Measurements from ENCODE around the gene ADCK2. TPM values are rescaled to one million over a fixed set of nuclear protein-coding genes. Genes with fewer than 3 reads are reported as not detected.
"Not testable (repeated sequence)": the region's sequence is repeated elsewhere in the genome, so short reads cannot be mapped to it uniquely, and the experiment has no call there.

The ADCK2 gene
- 10 to 100 TPM; 23.9 to 26.9 (median 24.8) TPM for polyA plus RNA-seq (ENCODE audit: insufficient read length in 4 of 4)

- no peak for DNase-seq (ENCODE audit: low read depth in 4 of 4, low spot score in 3 of 4)
Measured at GRCh38 chr7:140672382-140673062, at the start of gene ADCK2. ADCK2 (plus strand) TSS chr7:140672945; CDS start chr7:140673331, 386 bp downstream.

GRCh38 chr7:140623980-140624379, 48.8 kb upstream of the ADCK2 start:
- DNase-seq (ENCODE audit: low read depth in 4 of 4, low spot score in 3 of 4) = no peak

- DNase-seq (ENCODE audit: low read depth in 4 of 4, low spot score in 3 of 4) = peak in 1 of 4 donors; percentile 58
Measured at GRCh38 chr7:140624392-140625191, 48.2 kb upstream of the ADCK2 start.

- not testable (repeated sequence) for DNase-seq (ENCODE audit: low read depth in 4 of 4, low spot score in 3 of 4)
Measured at GRCh38 chr7:140625192-140625558, 47.6 kb upstream of the ADCK2 start.

GRCh38 chr7:140625908-140626868, 46.6 kb upstream of the ADCK2 start:
- DNase-seq (ENCODE audit: low read depth in 4 of 4, low spot score in 3 of 4) = peak in 3 of 4 donors; percentile 76 to 86 (median 80)

DNA sequence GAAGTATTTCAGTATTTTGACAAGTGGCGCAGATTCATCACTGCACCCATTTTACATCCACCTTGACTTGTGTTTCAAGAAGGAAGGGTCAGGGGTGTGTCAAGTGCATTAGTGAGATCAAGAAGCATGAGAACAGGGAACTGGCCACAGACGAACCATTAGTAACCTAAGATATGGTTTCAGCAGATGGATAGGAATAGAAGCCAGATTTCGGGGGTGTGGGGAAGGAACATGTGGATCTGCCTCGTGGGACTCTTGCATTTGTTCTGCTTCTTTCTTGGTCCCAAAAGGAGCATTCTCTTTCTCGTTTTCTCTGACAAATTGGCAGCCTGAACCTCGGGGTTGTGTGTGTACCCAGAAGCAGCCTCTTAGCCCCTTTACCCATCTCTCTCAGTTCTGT, 41.7 kb upstream of the ADCK2 start:
- no peak for DNase-seq (ENCODE audit: low read depth in 4 of 4, low spot score in 3 of 4)

GRCh38 chr7:140631602-140632001, 41.1 kb upstream of the ADCK2 start:
- no peak for DNase-seq (ENCODE audit: low read depth in 4 of 4, low spot score in 3 of 4)

DNA sequence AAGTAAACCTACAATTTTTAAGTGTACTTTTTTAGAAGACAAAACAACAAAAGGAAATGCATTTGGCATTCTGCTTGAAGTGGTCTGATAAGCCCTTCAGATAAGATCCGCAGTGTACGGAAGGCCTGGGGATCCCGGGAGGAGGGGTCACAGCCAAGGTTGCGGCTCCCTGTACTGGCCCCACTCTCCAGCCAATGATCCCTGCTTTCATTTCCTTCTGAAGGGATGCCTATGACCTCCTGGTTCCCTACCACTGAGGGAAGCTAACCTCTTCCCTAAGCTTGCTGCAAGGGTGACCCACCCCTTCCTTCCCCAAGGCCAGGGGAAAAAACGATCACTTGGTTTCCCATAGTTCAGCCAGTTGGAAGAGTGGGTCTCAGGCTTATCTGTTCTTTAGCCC, 37.4 kb upstream of the ADCK2 start:
- no peak for DNase-seq (ENCODE audit: low read depth in 4 of 4, low spot score in 3 of 4)

- DNase-seq (ENCODE audit: low read depth in 4 of 4, low spot score in 3 of 4) = no peak
Measured at GRCh38 chr7:140635816-140636215, 36.9 kb upstream of the ADCK2 start.

- DNase-seq (ENCODE audit: low read depth in 4 of 4, low spot score in 3 of 4) = no peak
Measured at GRCh38 chr7:140637400-140637799, 35.3 kb upstream of the ADCK2 start.

DNA sequence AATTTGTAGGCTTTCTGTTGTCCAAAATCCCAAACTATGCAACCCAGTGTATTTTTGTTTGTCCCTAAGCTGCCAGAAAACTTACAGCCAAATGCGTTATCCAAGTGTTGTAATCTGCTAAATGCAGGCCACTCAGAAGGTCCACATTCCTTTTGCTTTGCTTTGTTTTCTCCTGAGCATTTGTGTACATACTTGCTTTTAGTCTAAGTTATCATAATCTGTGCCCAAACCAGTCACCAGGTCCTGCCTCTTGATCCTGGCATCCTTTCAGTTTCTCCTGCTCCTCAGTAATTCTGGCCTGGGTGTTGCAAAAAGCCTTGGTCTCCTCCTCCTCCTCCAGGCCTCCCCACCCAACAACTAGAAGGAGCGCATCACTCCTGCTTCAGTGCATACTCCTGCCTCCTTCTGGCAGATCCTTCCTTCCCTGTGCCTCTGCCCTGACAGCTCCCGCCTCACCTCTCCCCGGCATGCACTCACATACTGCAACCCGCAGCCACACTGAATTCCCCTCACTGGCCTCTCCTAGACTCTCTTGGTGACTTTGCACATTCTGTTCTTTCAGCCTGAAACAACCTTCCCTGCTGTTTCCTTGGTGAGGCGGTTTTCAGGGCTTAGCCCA, 34.5 kb upstream of the ADCK2 start:
- peak in 1 of 4 donors; percentile 41 for DNase-seq (ENCODE audit: low read depth in 4 of 4, low spot score in 3 of 4)

DNA sequence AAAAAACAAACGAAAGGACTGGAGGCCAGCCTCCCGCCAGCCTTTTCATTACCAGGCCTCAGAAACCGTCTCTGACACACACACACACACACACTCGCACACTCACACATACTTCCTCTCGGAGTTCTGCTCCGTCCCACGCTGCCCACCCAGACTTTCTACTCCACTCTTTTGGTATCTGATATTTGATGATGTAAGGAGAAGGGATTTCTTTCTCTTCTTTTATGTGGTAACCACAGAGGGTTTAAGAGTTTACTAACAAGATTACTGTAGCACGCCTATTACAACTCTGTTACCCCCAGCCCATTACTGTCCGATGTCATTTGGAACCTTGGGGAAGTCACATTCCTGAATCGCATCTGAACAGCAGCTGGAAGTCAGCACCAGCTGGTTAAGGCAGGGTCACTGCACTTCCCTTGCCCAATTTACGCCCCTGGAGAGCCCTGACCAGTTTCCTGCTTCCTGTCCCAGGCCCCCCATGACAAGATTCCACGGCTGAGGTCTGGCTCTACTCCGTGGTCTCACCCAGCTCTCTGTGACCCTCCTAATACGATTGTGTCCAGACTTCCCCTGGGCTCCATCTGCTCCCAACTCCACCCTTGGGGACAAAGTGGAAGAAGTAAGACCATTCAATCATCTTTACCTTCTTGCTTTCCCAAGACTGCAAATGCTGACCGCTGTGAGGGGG, 33.2 kb upstream of the ADCK2 start:
- DNase-seq (ENCODE audit: low read depth in 4 of 4, low spot score in 3 of 4) = peak in 1 of 4 donors; percentile 38

- DNase-seq (ENCODE audit: low read depth in 4 of 4, low spot score in 3 of 4) = peak in 1 of 4 donors; percentile 40
Measured at GRCh38 chr7:140640060-140640637, 32.6 kb upstream of the ADCK2 start.

- peak; percentile 69 to 77 (median 70) for DNase-seq (ENCODE audit: low read depth in 4 of 4, low spot score in 3 of 4)
Measured at GRCh38 chr7:140640727-140641523, 31.8 kb upstream of the ADCK2 start, which contains the start of gene DENND2A. DENND2A (minus strand) TSS chr7:140640813; CDS start chr7:140602397, 38,416 bp downstream.

- no peak for DNase-seq (ENCODE audit: low read depth in 4 of 4, low spot score in 3 of 4)
Measured at GRCh38 chr7:140641524-140642195, 31.1 kb upstream of the ADCK2 start.

DNA sequence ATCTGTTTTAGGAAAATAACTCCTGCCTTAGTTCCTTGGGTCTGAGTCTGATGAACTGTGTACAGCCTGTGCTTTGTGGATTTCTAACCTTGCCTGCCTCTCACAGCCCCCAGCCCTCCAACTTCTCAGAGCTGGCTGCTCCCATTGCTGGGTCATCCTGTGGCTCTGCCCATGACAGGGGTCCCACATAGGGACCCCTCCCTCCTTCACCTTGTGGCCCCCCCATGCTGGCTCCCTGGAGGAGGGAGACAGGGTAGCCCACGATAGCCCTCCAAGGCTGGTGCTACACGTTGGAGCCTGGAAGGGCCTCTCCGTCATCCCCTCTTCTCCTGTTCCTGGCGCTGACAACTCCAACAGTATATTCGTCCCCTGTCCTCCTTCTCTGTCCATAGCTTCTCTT, 29.3 kb upstream of the ADCK2 start:
- no peak for DNase-seq (ENCODE audit: low read depth in 4 of 4, low spot score in 3 of 4)

GRCh38 chr7:140644761-140645160, 28.0 kb upstream of the ADCK2 start:
- DNase-seq (ENCODE audit: low read depth in 4 of 4, low spot score in 3 of 4) = not testable (repeated sequence)

All from right renal pelvis (tissue), 4 donors.